Neural crest cell (in vitro differentiated cells): ENCODE measurements around the gene APOB. TPM values are rescaled to one million over a fixed set of nuclear protein-coding genes. Genes with fewer than 3 reads are reported as not detected.
"Not testable (repeated sequence)": the region's sequence is repeated elsewhere in the genome, so short reads cannot be mapped to it uniquely, and the experiment has no call there.

ENCODE experiments used
- DNase-seq: peaks from one replicate; pipeline ENCODE4 v3.0.0; 2021; ENCODE audit warnings: low read depth, mixed read lengths, low spot score
- H3K27ac Mint-ChIP-seq: one replicate; pipeline ENCODE4 v1.8.0; 2021; ENCODE audit warnings: mild to moderate bottlenecking, mixed read lengths; ENCODE audit not compliant: unreplicated experiment
- H3K27me3 Mint-ChIP-seq: 2 replicates; pipeline ENCODE4 v1.8.0; 2021; ENCODE audit warnings: low read depth, mild to moderate bottlenecking, mixed read lengths
- H3K36me3 Mint-ChIP-seq: 2 replicates; pipeline ENCODE4 v1.8.0; 2021; ENCODE audit warnings: low read depth, mild to moderate bottlenecking, mixed read lengths
- H3K4me1 Mint-ChIP-seq: 2 replicates; pipeline ENCODE4 v1.8.0; 2021; ENCODE audit warnings: mixed read lengths
- H3K4me3 Mint-ChIP-seq: one replicate; pipeline ENCODE4 v1.8.0; 2021; ENCODE audit warnings: mild to moderate bottlenecking, mixed read lengths
- H3K9me3 Mint-ChIP-seq: 2 replicates; pipeline ENCODE4 v1.8.0; 2021; ENCODE audit warnings: mixed read lengths
- total RNA-seq: library from RNA; stranded (reverse); gene quantifications from 2 replicates; pipeline ENCODE4 v1.2.1, GENCODE V29; 2021
- TF ChIP-seq, protein P1 (sequence below): fragments of 200-600 bp; sonication (generic); conservative IDR thresholded peaks from 2 replicates; pipeline ENCODE4 v1.5.0; 2021; ENCODE audit warnings: antibody characterized with exemption, mild to moderate bottlenecking

The APOB gene
- total RNA-seq, 1 donor from 2014 or later = 0.09 TPM

DNA sequence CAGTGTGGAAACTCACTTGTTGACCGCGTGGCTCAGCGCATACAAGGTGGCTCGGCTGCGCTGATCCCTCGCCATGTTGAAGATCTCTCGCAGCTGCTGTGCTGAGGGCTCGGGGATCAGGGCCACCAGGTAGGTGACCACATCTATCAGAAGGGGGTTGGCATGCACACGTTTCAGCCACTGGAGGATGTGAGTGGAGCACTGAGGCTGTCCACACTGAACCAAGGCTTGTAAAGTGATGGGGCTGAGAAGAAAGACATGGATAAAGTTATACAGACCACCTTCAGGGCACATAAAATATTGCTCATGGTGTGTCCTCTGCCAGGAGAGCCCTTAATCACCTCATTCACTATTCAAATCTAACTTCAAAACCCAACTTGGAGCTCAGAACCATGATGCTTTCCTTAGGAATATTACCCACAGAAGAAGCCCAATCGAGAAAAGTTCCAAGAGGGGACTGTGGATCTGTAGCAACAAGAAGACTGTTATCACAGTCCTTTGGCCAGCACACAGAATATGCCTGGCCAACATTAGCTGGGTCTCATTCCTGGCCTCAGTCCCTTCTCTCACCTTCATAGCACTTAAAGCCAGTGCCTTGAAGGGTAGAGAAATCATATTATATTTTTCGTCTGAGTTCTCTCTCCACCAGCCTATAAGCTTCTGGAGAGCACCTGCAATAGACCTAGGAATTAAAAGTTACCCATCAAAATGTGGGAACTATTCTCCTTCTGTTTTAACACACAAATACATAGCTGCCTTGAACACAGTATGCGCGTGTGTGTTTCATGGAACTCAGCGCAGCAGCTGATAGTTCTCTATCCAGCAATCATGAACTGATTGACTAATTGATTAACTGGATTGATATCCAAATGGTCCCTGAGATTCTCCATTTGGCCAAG is 11.3 kb downstream of the APOB start:
- TF ChIP-seq, protein P1, sequence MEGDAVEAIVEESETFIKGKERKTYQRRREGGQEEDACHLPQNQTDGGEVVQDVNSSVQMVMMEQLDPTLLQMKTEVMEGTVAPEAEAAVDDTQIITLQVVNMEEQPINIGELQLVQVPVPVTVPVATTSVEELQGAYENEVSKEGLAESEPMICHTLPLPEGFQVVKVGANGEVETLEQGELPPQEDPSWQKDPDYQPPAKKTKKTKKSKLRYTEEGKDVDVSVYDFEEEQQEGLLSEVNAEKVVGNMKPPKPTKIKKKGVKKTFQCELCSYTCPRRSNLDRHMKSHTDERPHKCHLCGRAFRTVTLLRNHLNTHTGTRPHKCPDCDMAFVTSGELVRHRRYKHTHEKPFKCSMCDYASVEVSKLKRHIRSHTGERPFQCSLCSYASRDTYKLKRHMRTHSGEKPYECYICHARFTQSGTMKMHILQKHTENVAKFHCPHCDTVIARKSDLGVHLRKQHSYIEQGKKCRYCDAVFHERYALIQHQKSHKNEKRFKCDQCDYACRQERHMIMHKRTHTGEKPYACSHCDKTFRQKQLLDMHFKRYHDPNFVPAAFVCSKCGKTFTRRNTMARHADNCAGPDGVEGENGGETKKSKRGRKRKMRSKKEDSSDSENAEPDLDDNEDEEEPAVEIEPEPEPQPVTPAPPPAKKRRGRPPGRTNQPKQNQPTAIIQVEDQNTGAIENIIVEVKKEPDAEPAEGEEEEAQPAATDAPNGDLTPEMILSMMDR = no peak
- no peak for DNase-seq
- no peaks in the 10 kb centered on the region for H3K36me3 Mint-ChIP-seq
- no peak overlapping the region for H3K4me3 Mint-ChIP-seq
- no peak overlapping the region for H3K27ac Mint-ChIP-seq
- peaks cover 44% of the 10 kb centered on the region for H3K27me3 Mint-ChIP-seq
- H3K4me1 Mint-ChIP-seq = no peaks in the 10 kb centered on the region
- peaks cover 1% of the 10 kb centered on the region for H3K9me3 Mint-ChIP-seq

DNA sequence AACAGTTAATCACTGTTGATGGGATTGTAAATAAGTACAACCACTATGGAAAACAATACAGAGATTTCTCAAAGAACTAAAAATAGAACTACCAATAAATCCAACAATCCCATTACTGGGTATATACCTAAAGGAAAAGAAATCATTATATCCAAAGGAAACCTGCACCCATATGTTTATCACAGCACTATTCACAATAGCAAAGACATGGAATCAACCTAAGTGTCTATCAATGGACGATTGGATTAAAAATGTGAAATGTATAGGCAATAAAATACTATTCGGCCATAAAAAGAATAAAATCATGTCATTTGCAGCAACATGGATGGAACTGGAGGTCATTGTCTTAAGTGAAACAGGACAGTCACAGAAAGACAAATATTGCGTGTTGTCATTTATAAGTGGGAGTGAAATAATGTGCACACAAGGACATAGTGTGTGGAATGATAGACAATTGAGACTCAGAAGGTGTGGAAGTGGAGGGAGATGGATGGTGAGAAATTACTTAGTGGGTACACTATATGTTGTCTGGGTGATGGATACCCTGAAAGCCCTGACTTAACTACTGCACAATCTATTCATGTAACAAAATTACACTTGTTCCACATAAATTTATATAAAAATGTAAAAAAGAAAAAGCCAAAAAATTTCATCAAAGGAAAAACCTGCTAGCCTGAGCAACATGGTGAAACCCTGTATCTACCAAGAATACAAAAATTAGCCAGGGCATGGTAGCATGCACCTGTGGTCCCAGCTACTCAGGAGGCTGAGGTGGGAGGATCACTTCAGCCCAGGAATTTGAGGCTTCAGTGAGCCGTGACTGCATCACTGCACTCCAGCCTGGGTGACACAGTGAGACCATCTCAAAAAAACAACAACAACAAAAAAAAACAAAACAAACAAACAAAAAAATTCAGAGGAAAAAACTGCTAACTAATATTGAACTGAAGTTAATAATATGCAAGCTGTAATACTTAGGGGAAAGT is 12.6 kb downstream of the APOB start:
- peaks cover 3% of the 10 kb centered on the region for H3K9me3 Mint-ChIP-seq
- no peaks in the 10 kb centered on the region for H3K36me3 Mint-ChIP-seq
- no peak for DNase-seq
- H3K27me3 Mint-ChIP-seq = peaks cover 41% of the 10 kb centered on the region
- H3K4me3 Mint-ChIP-seq = no peak overlapping the region
- H3K4me1 Mint-ChIP-seq = no peaks in the 10 kb centered on the region
- H3K27ac Mint-ChIP-seq = no peak overlapping the region
- TF ChIP-seq, protein P1 = no peak

DNA sequence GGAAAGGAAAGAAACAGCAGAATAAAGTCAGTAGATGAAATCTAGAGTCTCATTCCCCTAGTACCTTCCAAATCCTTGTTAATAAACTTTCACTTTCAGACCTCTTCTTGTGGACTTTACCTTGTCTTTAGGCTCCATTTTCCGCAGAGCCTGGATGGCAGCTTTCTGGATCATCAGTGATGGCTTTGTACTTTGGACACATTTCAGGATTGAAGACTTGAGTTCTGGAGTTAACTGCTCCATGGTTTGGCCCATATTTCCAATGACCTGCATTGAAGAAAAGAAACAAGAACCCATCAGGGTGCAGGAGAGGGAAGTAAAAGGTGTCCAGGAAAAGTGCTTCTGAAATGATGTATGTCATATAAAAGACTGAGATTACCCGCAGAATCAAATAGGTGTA is 14.4 kb downstream of the APOB start:
- TF ChIP-seq, protein P1 = no peak
- Mint-ChIP-seq H3K4me1 (no peaks in the 10 kb centered on the region), H3K36me3 (no peaks in the 10 kb centered on the region), H3K4me3 (no peak overlapping the region), H3K9me3 (peaks cover 3% of the 10 kb centered on the region), H3K27me3 (peaks cover 45% of the 10 kb centered on the region), H3K27ac (no peak overlapping the region)
- no peak for DNase-seq

DNA sequence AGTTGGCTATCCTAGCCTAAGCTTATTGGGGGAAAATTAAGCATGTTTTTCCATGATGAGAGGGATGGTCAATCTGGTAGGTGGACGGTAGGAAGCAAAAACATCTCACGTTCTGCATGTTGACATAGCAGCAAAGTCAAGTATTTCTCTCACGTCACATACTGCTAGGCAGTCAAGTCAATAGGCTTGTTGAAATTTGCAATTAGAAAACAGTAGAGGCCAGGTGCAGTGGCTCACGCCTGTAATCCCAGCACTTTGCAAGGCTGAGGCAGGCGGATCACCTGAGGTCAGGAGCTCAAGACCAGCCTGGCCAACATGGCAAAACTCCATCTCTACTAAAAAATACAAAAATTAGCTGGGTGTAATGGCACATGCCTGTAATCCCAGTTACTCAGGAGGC is 14.9 kb downstream of the APOB start:
- H3K4me1 Mint-ChIP-seq, H3K4me3 Mint-ChIP-seq, H3K27ac Mint-ChIP-seq, H3K9me3 Mint-ChIP-seq, DNase-seq, H3K36me3 Mint-ChIP-seq: not testable (repeated sequence)
- peaks cover 45% of the 10 kb centered on the region for H3K27me3 Mint-ChIP-seq

DNA sequence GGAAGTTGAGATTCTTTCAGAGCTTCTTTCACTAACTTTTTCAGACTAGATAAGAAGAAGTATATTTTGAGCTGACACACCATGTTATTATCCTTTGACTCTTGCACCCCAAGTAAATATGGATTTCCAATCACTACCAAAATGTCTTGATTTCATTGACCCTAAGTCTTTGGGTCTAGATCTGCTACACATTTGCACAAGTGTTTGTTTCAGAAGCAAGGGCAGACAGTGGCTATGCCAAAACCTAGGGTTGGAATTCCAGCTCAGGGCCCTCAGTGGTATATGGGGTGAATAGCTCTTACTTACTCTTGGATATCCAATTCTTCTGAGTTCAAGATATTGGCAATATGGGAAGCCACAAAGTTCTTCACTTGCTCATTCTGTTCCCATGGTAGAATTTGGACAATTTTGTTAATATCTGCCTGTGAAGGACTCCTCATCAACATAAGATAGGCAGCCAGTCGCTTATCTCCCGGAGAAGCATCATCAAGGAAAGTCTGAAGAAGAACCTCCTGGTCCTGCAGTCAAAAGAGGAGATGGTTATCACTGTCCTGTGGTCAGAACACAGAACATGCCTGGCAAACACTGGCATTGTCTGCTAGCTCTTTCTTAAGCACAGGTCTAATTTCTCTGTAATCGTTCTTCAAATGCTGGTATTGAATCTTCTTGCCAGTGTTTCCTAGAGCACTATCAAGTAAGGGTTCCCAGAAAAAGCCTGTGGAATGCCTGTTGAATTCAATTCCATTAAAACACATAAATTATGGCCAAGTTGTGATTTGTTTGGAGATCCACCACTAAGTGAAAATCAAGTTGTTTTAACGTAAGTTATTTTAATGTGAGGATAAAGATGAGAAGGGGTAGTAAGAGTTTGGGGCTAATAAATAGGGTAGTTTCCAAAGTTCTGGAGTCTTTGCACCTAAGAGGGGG is 15.6 kb downstream of the APOB start:
- Mint-ChIP-seq H3K4me1 (no peaks in the 10 kb centered on the region), H3K27me3 (peaks cover 43% of the 10 kb centered on the region), H3K36me3 (no peaks in the 10 kb centered on the region), H3K27ac (no peak overlapping the region), H3K9me3 (peaks cover 3% of the 10 kb centered on the region), H3K4me3 (no peak overlapping the region)
- no peak for DNase-seq
- TF ChIP-seq, protein P1 = no peak
